H1 (cell line): ENCODE results near the gene PHF14. TPM values are rescaled to one million over a fixed set of nuclear protein-coding genes. Genes with fewer than 3 reads are reported as not detected.

Source experiments
- CTCF ChIA-PET: fragments of 300-600 bp; sonication (Branson Sonifier 250); formaldehyde crosslinking; loops from one replicate; lab custom pipeline; 2021; ENCODE audit not compliant: partially characterized antibody; lab: Charles Lee
- POLR2A ChIA-PET: fragments of 300-600 bp; sonication (Branson Sonifier 250); formaldehyde crosslinking; loops from one replicate; lab custom pipeline; 2021; ENCODE audit warnings: inconsistent platforms; ENCODE audit not compliant: partially characterized antibody; lab: Charles Lee
- DNase-seq, 2 experiments: peaks; one replicate each; pipeline versions ENCODE4 v3.0.0 to v3.0.0-alpha.2; 2010 to 2022; ENCODE audit warnings: low spot score in 2 of 2, low read depth in 1 of 2, mixed read lengths in 1 of 2
- FAIRE-seq: peaks from 2 replicates; lab custom pipeline; 2011; peaks lifted over from hg19 to GRCh38; lab: Jason Lieb, UNC
- H2AFZ ChIP-seq: 2 replicates; pipeline ENCODE4 v1.8.1; 2012; ENCODE audit warnings: low read length, inconsistent platforms
- H2AK5ac ChIP-seq: 2 replicates; pipeline ENCODE4 v1.6.1; 2013; ENCODE audit warnings: low read depth, low read length
- H2BK120ac ChIP-seq: replicated peaks from 2 replicates; pipeline ENCODE3; 2013; ENCODE audit warnings: low read depth, low read length, inconsistent platforms
- H2BK12ac ChIP-seq: 2 replicates; pipeline ENCODE4 v1.6.1; 2013; ENCODE audit warnings: low read depth, low read length
- H2BK15ac ChIP-seq: 2 replicates; pipeline ENCODE4 v1.6.1; 2013; ENCODE audit warnings: low read length
- H2BK20ac ChIP-seq: 2 replicates; pipeline ENCODE4 v1.6.1; 2013; ENCODE audit warnings: low read length
- H2BK5ac ChIP-seq: 2 replicates; pipeline ENCODE4 v1.6.1; 2013; ENCODE audit warnings: low read depth, low read length
- H3K14ac ChIP-seq: 2 replicates; pipeline ENCODE4 v1.6.1; 2013; ENCODE audit warnings: inconsistent platforms; ENCODE audit not compliant: insufficient read length
- H3K18ac ChIP-seq: 2 replicates; pipeline ENCODE4 v1.6.1; 2013; ENCODE audit warnings: low read length; ENCODE audit errors: extremely low read depth
- H3K23ac ChIP-seq: 2 replicates; pipeline ENCODE4 v1.6.1; 2013; ENCODE audit warnings: inconsistent platforms; ENCODE audit not compliant: insufficient read length
- H3K23me2 ChIP-seq: 2 replicates; pipeline ENCODE4 v1.6.1; 2013; ENCODE audit warnings: low read depth, low read length
- H3K27ac ChIP-seq: 2 replicates; pipeline ENCODE4 v1.6.1; 2011; ENCODE audit warnings: low read depth, low read length, inconsistent platforms
- H3K27me3 ChIP-seq, 4 experiments: replicated peaks in 1 of 4; 1 replicate in 1 of 4; 2 replicates in 3 of 4; pipeline versions ENCODE4 v1.6.1 to v1.8.1; 2011 to 2013; ENCODE audit warnings: low read length in 3 of 4, mild to moderate bottlenecking in 3 of 4, inconsistent platforms in 2 of 4, mixed read lengths in 2 of 4, moderate library complexity in 1 of 4; ENCODE audit not compliant: control insufficient read depth in 3 of 4, insufficient read depth in 3 of 4; ENCODE audit errors: extremely low read depth in 1 of 4
- H3K36me3 ChIP-seq, 4 experiments: 2 replicates each; pipeline versions ENCODE4 v1.6.1 to v1.8.1; 2011 to 2013; ENCODE audit warnings: mild to moderate bottlenecking in 4 of 4, low read length in 3 of 4, moderate library complexity in 2 of 4, control low read depth in 1 of 4, inconsistent platforms in 1 of 4; ENCODE audit not compliant: insufficient read depth in 4 of 4, control insufficient read depth in 2 of 4
- H3K4ac ChIP-seq: replicated peaks from 2 replicates; pipeline ENCODE3; 2013; ENCODE audit warnings: low read length, low read depth, mixed read lengths, inconsistent platforms; ENCODE audit not compliant: insufficient read length
- H3K4me1 ChIP-seq, 4 experiments: replicated peaks in 1 of 4; 1 replicate in 1 of 4; 2 replicates in 3 of 4; pipeline versions ENCODE4 v1.6.1 to v1.8.1; 2011 to 2013; ENCODE audit warnings: low read length in 3 of 4, inconsistent platforms in 2 of 4, mixed read lengths in 1 of 4; ENCODE audit not compliant: insufficient read depth in 4 of 4, control insufficient read depth in 3 of 4
- H3K4me2 ChIP-seq, 2 experiments: 2 replicates each; pipeline versions ENCODE4 v1.6.1 to v1.8.1; 2011 to 2013; ENCODE audit warnings: low read depth in 2 of 2, low read length in 2 of 2, control low read depth in 1 of 2, inconsistent platforms in 1 of 2, mild to moderate bottlenecking in 1 of 2; ENCODE audit not compliant: insufficient read depth in 1 of 2
- H3K4me3 ChIP-seq, 4 experiments: fragments of 200-600, 300-600 bp in 1 of 4; sonication (generic), shearing (Covaris generic), sonication (Bioruptor Twin) in 1 of 4; 2 replicates each; pipeline versions ENCODE4 v1.5.1 to v1.8.1; 2011 to 2016; ENCODE audit warnings: low read length in 4 of 4, low read depth in 3 of 4, control low read depth in 2 of 4, inconsistent platforms in 2 of 4, mild to moderate bottlenecking in 2 of 4, mixed read lengths in 1 of 4, moderate library complexity in 1 of 4; ENCODE audit not compliant: insufficient read depth in 2 of 4; ENCODE audit errors: extremely low read depth in 1 of 4
- H3K56ac ChIP-seq: replicated peaks from 2 replicates; pipeline ENCODE3; 2013; ENCODE audit warnings: low read depth, mild to moderate bottlenecking, mixed read lengths, low read length, inconsistent platforms; ENCODE audit not compliant: insufficient read length
- H3K79me1 ChIP-seq: 2 replicates; pipeline ENCODE4 v1.6.1; 2013; ENCODE audit warnings: low read depth, low read length, control low read depth
- H3K79me2 ChIP-seq, 2 experiments: 2 replicates each; pipeline versions ENCODE4 v1.6.1 to v1.8.1; 2012 to 2013; ENCODE audit warnings: low read length in 2 of 2, mild to moderate bottlenecking in 2 of 2, inconsistent platforms in 1 of 2; ENCODE audit not compliant: insufficient read depth in 2 of 2, control insufficient read depth in 1 of 2
- H3K9ac ChIP-seq, 4 experiments: replicated peaks in 1 of 4; 1 replicate in 1 of 4; 2 replicates in 3 of 4; pipeline versions ENCODE4 v1.6.1 to v1.8.1; 2011 to 2013; ENCODE audit warnings: low read depth in 3 of 4, low read length in 3 of 4, control low read depth in 2 of 4, mild to moderate bottlenecking in 2 of 4, moderate library complexity in 2 of 4, inconsistent platforms in 1 of 4; ENCODE audit errors: extremely low read depth in 1 of 4
- H3K9me3 ChIP-seq, 2 experiments: 2 replicates each; pipeline versions ENCODE4 v1.6.1 to v1.8.1; 2012 to 2013; ENCODE audit warnings: mild to moderate bottlenecking in 2 of 2, moderate library complexity in 2 of 2, control low read depth in 1 of 2, inconsistent platforms in 1 of 2, low read depth in 1 of 2, low read length in 1 of 2, mixed read lengths in 1 of 2; ENCODE audit not compliant: insufficient read depth in 2 of 2
- H4K20me1 ChIP-seq, 2 experiments: replicated peaks in 1 of 2; 2 replicates each; pipeline versions ENCODE3 to v1.8.1; 2011 to 2013; ENCODE audit warnings: inconsistent platforms in 2 of 2, low read length in 2 of 2, mild to moderate bottlenecking in 1 of 2; ENCODE audit not compliant: insufficient read depth in 2 of 2, control insufficient read depth in 1 of 2
- H4K5ac ChIP-seq: 2 replicates; pipeline ENCODE4 v1.6.1; 2013; ENCODE audit warnings: low read length, low read depth, mixed read lengths, inconsistent platforms; ENCODE audit not compliant: insufficient read length
- H4K8ac ChIP-seq: 2 replicates; pipeline ENCODE4 v1.8.0; 2013; ENCODE audit warnings: mild to moderate bottlenecking, moderate library complexity, low read length, inconsistent platforms; ENCODE audit not compliant: insufficient read depth; ENCODE audit errors: extremely low read depth
- H4K91ac ChIP-seq: replicated peaks from 2 replicates; pipeline ENCODE3; 2013; ENCODE audit warnings: low read length, mixed read lengths, inconsistent platforms; ENCODE audit not compliant: insufficient read length
- ASH2L ChIP-seq: fragments of 200-600, 300-600 bp; sonication (generic); IDR thresholded peaks from one replicate; pipeline ENCODE4 v1.7.1; 2017; ENCODE audit warnings: low read length
- CBX8 ChIP-seq: fragments of 300-800, 300-1000 bp; sonication (generic); IDR thresholded peaks from 2 replicates; pipeline ENCODE4 v1.7.1; 2016; ENCODE audit warnings: low read depth, low read length, borderline replicate concordance
- E2F6 ChIP-seq: IDR thresholded peaks from 2 replicates; pipeline ENCODE4 v1.6.1; 2012; ENCODE audit warnings: inconsistent platforms
- HDAC6 ChIP-seq: IDR thresholded peaks from one replicate; pipeline ENCODE4 v1.7.1; 2012; ENCODE audit warnings: low read depth, mild to moderate bottlenecking, inconsistent platforms, low read length, moderate library complexity
- JUND ChIP-seq: IDR thresholded peaks from 2 replicates; pipeline ENCODE4 v1.6.1; 2011; ENCODE audit warnings: mild to moderate bottlenecking, improper control_type of control experiment, low read length
- RFX5 ChIP-seq: IDR thresholded peaks from 2 replicates; pipeline ENCODE4 v1.6.1; 2011; ENCODE audit warnings: low read depth, low read length, improper control_type of control experiment, borderline replicate concordance
- RNF2 ChIP-seq: fragments of 200-900, 300-1000 bp; sonication (generic); IDR thresholded peaks from 2 replicates; pipeline ENCODE4 v1.7.1; 2016; ENCODE audit warnings: borderline replicate concordance, low read depth, mild to moderate bottlenecking, antibody characterized with exemption, low read length; ENCODE audit not compliant: poor library complexity, severe bottlenecking; ENCODE audit errors: missing control alignments
- SP1 ChIP-seq: IDR thresholded peaks from 2 replicates; pipeline ENCODE4 v1.6.1; 2011; ENCODE audit warnings: low read depth, low read length
- SP4 ChIP-seq: IDR thresholded peaks from 2 replicates; pipeline ENCODE4 v1.6.1; 2012; ENCODE audit warnings: low read length, inconsistent platforms
- TBP ChIP-seq: IDR thresholded peaks from 2 replicates; pipeline ENCODE4 v1.6.1; 2011; ENCODE audit warnings: low read depth, low read length, improper control_type of control experiment
- WGBS, 2 experiments: shearing (Covaris generic) in 1 of 2; methylation state at CpG; one replicate each; pipeline versions ENCODE4 v1.1.6 to v1.1.7; 2013 to 2015; ENCODE audit warnings: low lambda C conversion rate in 2 of 2, mixed read lengths in 2 of 2, inconsistent platforms in 1 of 2, low coverage in 1 of 2, missing lambda C conversion rate in 1 of 2; ENCODE audit not compliant: insufficient replicate concordance in 2 of 2, insufficient coverage in 1 of 2, insufficient read length in 1 of 2; ENCODE audit errors: extremely low coverage in 1 of 2, missing lambda C conversion rate in 1 of 2; 5-methylcytosine and 5-hydroxymethylcytosine counted together
- polyA plus RNA-seq, 7 experiments: library from polyadenylated mRNA; depleted of rRNA in 3 of 7; stranded (reverse) in 5 of 7; unstranded in 2 of 7; fragments of >200 nt in 5 of 7; fragments of 200-250 nt in 2 of 7; gene quantifications; 1 replicate in 5 of 7; 2 replicates in 1 of 7; 4 replicates in 1 of 7; pipeline versions ENCODE4 v1.2.1 to v1.2.3, GENCODE V29; 2011 to 2013; ENCODE audit warnings: missing spikeins in 2 of 7, mixed read lengths in 2 of 7
- total RNA-seq: library from RNA; stranded (reverse); fragmentation: NEBNext Ultra II Directional; extraction: Animal tissue kit (Norgen Biotek cat#: 25700); gene quantifications from 2 replicates; pipeline ENCODE4 v1.2.1, GENCODE V29; 2021
- TF ChIP-seq, protein P1 (sequence below): IDR thresholded peaks from 2 replicates; pipeline ENCODE4 v1.6.1; 2011; ENCODE audit warnings: low read depth, mild to moderate bottlenecking, low read length; ENCODE audit not compliant: insufficient read depth

Gene PHF14
- total and polyA plus RNA-seq, 2 of the 8 experiments (the other 6 are each of a cell fraction or from before 2014, with no cell fraction given) = 17.9 to 70.6 TPM

GRCh38 chr7:10998996-10999757 lies 25.5 kb downstream of the PHF14 start:
- H3K18ac ChIP-seq = no peak overlapping the region
- TF ChIP-seq JUND = no peak
- TF ChIP-seq, protein P1, sequence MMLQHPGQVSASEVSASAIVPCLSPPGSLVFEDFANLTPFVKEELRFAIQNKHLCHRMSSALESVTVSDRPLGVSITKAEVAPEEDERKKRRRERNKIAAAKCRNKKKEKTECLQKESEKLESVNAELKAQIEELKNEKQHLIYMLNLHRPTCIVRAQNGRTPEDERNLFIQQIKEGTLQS = no peak
- no peak for TF ChIP-seq TBP
- no peak for TF ChIP-seq E2F6
- no peak for TF ChIP-seq HDAC6
- TF ChIP-seq SP1 = no peak
- no peak for TF ChIP-seq SP4
- no peak for TF ChIP-seq RNF2
- TF ChIP-seq RFX5 = no peak
- no peak for TF ChIP-seq CBX8
- no peak for TF ChIP-seq ASH2L

More at GRCh38 chr7:10998996-10999757, 25.5 kb downstream of the PHF14 start:
- POLR2A ChIA-PET = interaction anchor here (1.1 to 1.6 kb wide), 4 partner anchors 10 to 59 kb away, joined by 3 to 4 read pairs (median 4); partner anchors contain the start of gene PHF14
- DNase-seq (no peak), FAIRE-seq (no peak)
- Histone ChIP-seq H2AFZ (no peak overlapping the region), H2BK15ac (no peak overlapping the region), H2BK20ac (no peak overlapping the region), H3K79me2 (peaks cover 0 to 80% of the 10 kb centered on the region in 2 experiments; a peak in 3 of 4 replicates), H4K20me1 (peaks cover 0 to 2% of the 10 kb centered on the region in 2 experiments), H3K4me2 (no peak overlapping the region), H3K4me3 (no peak overlapping the region), H4K91ac (no peak overlapping the region), H3K36me3 (peaks cover 0 to 33% (median 9%) of the 10 kb centered on the region in 4 experiments; a peak in 4 of 8 replicates), H3K79me1 (no peaks in the 10 kb centered on the region; the same call in 1 of the 2 replicates), H3K27ac (no peak overlapping the region), H2BK12ac (no peak overlapping the region), H3K14ac (no peak overlapping the region), H3K4me1 (no peaks in the 10 kb centered on the region), H2AK5ac (no peak overlapping the region), H3K9me3 (peaks cover 7 to 16% of the 10 kb centered on the region in 2 experiments; a peak in 3 of 4 replicates), H2BK120ac (no peak overlapping the region), H2BK5ac (no peak overlapping the region), H3K23ac (no peak overlapping the region), H4K8ac (no peak overlapping the region), H3K9ac (no peak overlapping the region), H3K56ac (no peak overlapping the region), H3K4ac (no peak overlapping the region), H3K27me3 (no peaks in the 10 kb centered on the region; a peak in 1 of 7 replicates), H3K23me2 (no peaks in the 10 kb centered on the region), H4K5ac (no peak overlapping the region)
- WGBS, 2 experiments = 88% methylated on average over 4 of the region's 4 CpGs; no CpG with 5 or more reads in 1 of the 2 experiments
- CTCF ChIA-PET = no interaction called here
